Measurements from ENCODE around the gene PIK3CB.

GRCh38 chr3:138801792-138802191 is 32.9 kb downstream of the PIK3CB start:
- no peak for TF ChIP-seq REST (tag by site-specific recombination; IDR thresholded peaks at IDR 0.05)
- TF ChIP-seq, protein P1, sequence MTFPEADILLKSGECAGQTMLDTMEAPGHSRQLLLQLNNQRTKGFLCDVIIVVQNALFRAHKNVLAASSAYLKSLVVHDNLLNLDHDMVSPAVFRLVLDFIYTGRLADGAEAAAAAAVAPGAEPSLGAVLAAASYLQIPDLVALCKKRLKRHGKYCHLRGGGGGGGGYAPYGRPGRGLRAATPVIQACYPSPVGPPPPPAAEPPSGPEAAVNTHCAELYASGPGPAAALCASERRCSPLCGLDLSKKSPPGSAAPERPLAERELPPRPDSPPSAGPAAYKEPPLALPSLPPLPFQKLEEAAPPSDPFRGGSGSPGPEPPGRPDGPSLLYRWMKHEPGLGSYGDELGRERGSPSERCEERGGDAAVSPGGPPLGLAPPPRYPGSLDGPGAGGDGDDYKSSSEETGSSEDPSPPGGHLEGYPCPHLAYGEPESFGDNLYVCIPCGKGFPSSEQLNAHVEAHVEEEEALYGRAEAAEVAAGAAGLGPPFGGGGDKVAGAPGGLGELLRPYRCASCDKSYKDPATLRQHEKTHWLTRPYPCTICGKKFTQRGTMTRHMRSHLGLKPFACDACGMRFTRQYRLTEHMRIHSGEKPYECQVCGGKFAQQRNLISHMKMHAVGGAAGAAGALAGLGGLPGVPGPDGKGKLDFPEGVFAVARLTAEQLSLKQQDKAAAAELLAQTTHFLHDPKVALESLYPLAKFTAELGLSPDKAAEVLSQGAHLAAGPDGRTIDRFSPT (tag by site-specific recombination; IDR thresholded peaks at IDR 0.05) = no peak
- no peak for TF ChIP-seq CTCF (tag by site-specific recombination; IDR thresholded peaks at IDR 0.05)
- TF ChIP-seq ZNF785 (tag by site-specific recombination; IDR thresholded peaks at IDR 0.05) = no peak
- TF ChIP-seq ZNF544 (tag by site-specific recombination; IDR thresholded peaks at IDR 0.05) = no peak
- TF ChIP-seq ZNF837 (tag by site-specific recombination; IDR thresholded peaks at IDR 0.05) = no peak
- TF ChIP-seq SETDB1 (IDR thresholded peaks at IDR 0.05; ENCODE audit: insufficient read length, low read length) = no peak
- no peak for TF ChIP-seq ZNF114 (tag by site-specific recombination; IDR thresholded peaks at IDR 0.05)
- TF ChIP-seq TCF7L2 (IDR thresholded peaks at IDR 0.05; ENCODE audit: borderline replicate concordance, low read depth, low read length) = no peak
- TF ChIP-seq ZNF747 (tag by site-specific recombination; IDR thresholded peaks at IDR 0.05) = no peak
- no peak for TF ChIP-seq ZNF302 (tag by site-specific recombination; IDR thresholded peaks at IDR 0.05; ENCODE audit: low read depth)

All from HEK293 (cell line).